ENCODE data around the gene BAIAP3.
A peak's percentile ranks its signal among the peaks of the same experiment; 100 is the strongest.
"Not testable (repeated sequence)": the region's sequence is repeated elsewhere in the genome, so short reads cannot be mapped to it uniquely, and the experiment has no call there.

BAIAP3 gene

DNA sequence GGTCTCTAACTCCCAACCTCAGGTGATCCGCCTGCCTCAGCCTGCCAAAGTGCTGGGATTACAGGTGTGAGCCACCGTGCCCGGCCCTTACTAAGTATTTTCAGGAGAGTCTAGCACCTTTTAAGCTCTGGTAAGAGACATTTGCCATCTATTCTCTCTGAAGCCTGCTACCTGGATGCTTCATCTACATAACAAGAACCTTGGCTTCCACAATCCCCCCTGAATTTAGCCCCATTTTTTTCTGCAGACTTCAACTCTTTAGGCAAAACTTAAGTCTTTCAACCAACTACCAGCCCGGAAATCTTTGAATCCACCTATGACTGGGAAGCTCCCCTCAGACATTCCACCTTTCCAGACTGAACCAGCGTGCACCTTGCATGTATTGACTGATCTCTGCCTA is 38.0 kb upstream of the BAIAP3 start:
- no peak overlapping the region for H3K4me3 ChIP-seq (ENCODE audit: insufficient read length, low read depth)
- H3K4me1 ChIP-seq (ENCODE audit: insufficient read depth, insufficient read length) = peaks cover 10% of the 10 kb centered on the region
- DNase-seq (ENCODE audit: low read depth, low spot score) = peak; percentile 16
- no peaks in the 10 kb centered on the region for H3K36me3 ChIP-seq (ENCODE audit: insufficient read depth, insufficient read length, low read length)
- H3K27me3 ChIP-seq (ENCODE audit: insufficient read depth, insufficient read length) = peaks cover 20% of the 10 kb centered on the region
- TF ChIP-seq YY1 (IDR thresholded peaks at IDR 0.05; ENCODE audit: insufficient read depth, insufficient read length) (no peak), ZNF274 (IDR thresholded peaks at IDR 0.05; ENCODE audit: low read depth, low read length) (no peak), SUZ12 (IDR thresholded peaks at IDR 0.05; ENCODE audit: extremely low read depth, insufficient read depth, insufficient read length) (no peak)
- H3K9me3 ChIP-seq (ENCODE audit: insufficient read depth, low read length) = no peaks in the 10 kb centered on the region
- no peak overlapping the region for H3K9ac ChIP-seq (ENCODE audit: insufficient read length, low read depth)

DNA sequence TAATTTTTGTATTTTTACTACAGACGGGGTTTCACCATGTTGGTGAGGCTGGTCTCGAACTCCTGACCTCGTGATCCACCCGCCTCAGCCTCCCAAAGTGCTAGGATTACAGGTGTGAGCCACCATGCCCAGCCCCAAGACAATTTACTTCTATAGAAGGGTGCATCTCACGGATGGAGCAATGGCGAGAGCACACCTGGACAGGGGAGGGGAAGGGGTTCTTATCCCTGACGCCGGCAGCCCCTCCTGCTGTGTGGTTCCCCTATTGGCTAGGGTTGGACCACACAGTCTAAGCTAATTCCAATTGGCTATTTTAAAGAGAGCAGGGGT is 36.8 kb upstream of the BAIAP3 start:
- not testable (repeated sequence) for H3K9ac ChIP-seq (ENCODE audit: insufficient read length, low read depth); DNase-seq (ENCODE audit: low read depth, low spot score); H3K36me3 ChIP-seq (ENCODE audit: insufficient read depth, insufficient read length, low read length); H3K9me3 ChIP-seq (ENCODE audit: insufficient read depth, low read length); H3K4me3 ChIP-seq (ENCODE audit: insufficient read length, low read depth)
- Histone ChIP-seq H3K4me1 (ENCODE audit: insufficient read depth, insufficient read length) (peaks cover 22% of the 10 kb centered on the region), H3K27me3 (ENCODE audit: insufficient read depth, insufficient read length) (peaks cover 16% of the 10 kb centered on the region)

DNA sequence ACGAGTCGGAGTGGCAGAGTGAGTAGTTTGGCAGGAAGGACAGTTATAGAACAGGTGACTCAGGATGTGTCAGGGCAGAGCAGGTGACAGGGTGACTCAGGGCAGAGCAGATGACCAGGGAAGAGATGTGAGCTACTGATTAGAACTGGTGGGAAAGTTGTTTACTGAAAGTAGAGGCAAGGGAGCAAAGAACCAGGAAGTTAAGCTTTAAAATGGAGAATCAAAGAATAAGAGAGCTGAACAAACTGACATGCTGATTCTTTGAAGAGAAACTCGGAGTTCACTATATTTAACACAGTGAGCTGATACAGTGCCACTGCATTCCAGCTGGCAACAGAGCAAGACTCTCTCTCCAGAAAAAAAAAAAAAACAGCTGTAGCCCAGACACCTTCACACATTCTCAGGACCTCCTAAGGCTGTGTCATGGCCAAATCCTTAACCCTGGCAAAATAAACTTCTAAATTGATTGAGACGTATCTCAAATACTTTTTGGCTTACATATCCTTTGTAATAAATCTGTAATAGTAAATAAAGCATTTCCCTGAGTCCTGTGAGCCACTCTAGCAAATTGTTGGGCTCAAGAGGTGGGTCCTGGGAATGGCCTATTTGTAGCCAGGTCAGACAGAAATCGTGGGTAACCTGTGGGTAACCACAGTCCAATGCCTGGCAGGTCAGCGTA is 36.3 kb upstream of the BAIAP3 start:
- Histone ChIP-seq H3K4me1 (ENCODE audit: insufficient read depth, insufficient read length) (peaks cover 23% of the 10 kb centered on the region), H3K9ac (ENCODE audit: insufficient read length, low read depth) (no peak overlapping the region), H3K27me3 (ENCODE audit: insufficient read depth, insufficient read length) (peaks cover 14% of the 10 kb centered on the region), H3K36me3 (ENCODE audit: insufficient read depth, insufficient read length, low read length) (no peaks in the 10 kb centered on the region), H3K4me3 (ENCODE audit: insufficient read length, low read depth) (no peak overlapping the region), H3K9me3 (ENCODE audit: insufficient read depth, low read length) (no peaks in the 10 kb centered on the region)
- no peak for DNase-seq (ENCODE audit: low read depth, low spot score)
- TF ChIP-seq YY1 (IDR thresholded peaks at IDR 0.05; ENCODE audit: insufficient read depth, insufficient read length) (no peak), SUZ12 (IDR thresholded peaks at IDR 0.05; ENCODE audit: extremely low read depth, insufficient read depth, insufficient read length) (no peak), ZNF274 (IDR thresholded peaks at IDR 0.05; ENCODE audit: low read depth, low read length) (no peak)

DNA sequence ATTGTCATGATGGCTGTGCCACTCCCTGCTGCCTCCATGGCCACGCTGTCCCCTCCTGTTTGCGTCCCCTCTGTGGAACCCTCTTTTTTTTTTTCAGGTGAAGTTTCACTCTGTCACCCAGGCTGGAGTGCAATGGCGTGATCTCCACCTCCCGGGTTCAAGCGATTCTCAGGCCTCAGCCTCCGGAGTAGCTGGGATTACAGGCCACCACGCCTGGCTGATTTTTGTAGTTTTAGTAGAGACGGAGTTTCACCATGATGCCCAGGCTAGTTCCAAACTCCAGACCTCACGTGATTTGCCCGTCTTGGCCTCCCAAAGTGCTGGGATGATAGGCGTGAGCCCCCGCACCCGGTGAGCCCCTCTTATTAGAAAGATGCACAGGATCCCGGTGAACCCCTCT is 35.0 kb upstream of the BAIAP3 start:
- Histone ChIP-seq H3K4me3 (ENCODE audit: insufficient read length, low read depth) (no peak overlapping the region), H3K9ac (ENCODE audit: insufficient read length, low read depth) (no peak overlapping the region), H3K4me1 (ENCODE audit: insufficient read depth, insufficient read length) (peaks cover 26% of the 10 kb centered on the region), H3K9me3 (ENCODE audit: insufficient read depth, low read length) (no peaks in the 10 kb centered on the region), H3K27me3 (ENCODE audit: insufficient read depth, insufficient read length) (peaks cover 14% of the 10 kb centered on the region), H3K36me3 (ENCODE audit: insufficient read depth, insufficient read length, low read length) (no peaks in the 10 kb centered on the region)
- TF ChIP-seq ZNF274 (IDR thresholded peaks at IDR 0.05; ENCODE audit: low read depth, low read length) (no peak), SUZ12 (IDR thresholded peaks at IDR 0.05; ENCODE audit: extremely low read depth, insufficient read depth, insufficient read length) (no peak), YY1 (IDR thresholded peaks at IDR 0.05; ENCODE audit: insufficient read depth, insufficient read length) (no peak)
- DNase-seq (ENCODE audit: low read depth, low spot score) = no peak

DNA sequence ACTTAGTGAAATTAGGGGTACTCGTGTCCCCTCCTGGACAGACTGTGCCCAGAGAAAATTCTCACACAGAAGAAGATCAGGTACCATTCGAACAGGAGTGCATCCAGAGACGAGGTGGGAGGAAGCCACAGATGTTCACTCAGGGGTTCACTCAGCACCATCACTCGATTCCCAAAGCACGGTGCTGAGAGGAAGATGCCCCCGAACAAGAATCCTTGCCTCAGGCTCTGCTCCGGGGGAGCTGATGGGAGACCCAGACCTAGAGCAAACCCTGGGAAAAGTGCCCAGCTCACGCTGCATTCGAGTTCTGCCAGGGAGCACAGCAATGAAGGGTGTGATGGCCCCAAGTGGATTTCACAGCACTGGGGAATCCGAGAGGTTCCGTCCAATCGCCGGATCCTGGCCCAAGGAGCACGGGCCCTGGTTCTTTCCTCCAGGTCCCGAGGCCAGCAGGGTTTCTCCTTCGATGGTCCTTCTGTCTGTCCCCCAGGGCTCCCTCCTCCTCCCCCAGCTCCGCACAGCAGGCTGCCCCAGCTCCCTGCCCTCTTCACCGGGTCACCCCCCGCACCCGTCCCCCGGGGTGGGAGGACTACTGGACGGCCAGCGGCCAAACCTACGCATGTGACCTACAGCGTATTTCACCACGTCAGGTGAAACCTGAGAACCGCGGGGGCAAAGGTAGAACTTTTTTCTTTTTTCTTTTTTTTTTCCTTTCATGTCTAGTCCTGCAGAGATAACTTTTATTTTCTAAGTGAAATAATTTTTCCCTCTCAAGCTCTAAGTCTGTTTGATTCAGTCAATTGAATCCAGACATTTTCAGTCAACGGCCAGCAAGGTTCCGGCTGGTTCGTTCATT is 34.2 kb upstream of the BAIAP3 start:
- Histone ChIP-seq H3K4me1 (ENCODE audit: insufficient read depth, insufficient read length) (peaks cover 34% of the 10 kb centered on the region), H3K9ac (ENCODE audit: insufficient read length, low read depth) (peak overlapping the region; percentile 17), H3K9me3 (ENCODE audit: insufficient read depth, low read length) (no peaks in the 10 kb centered on the region), H3K4me3 (ENCODE audit: insufficient read length, low read depth) (no peak overlapping the region), H3K36me3 (ENCODE audit: insufficient read depth, insufficient read length, low read length) (no peaks in the 10 kb centered on the region), H3K27me3 (ENCODE audit: insufficient read depth, insufficient read length) (peaks cover 14% of the 10 kb centered on the region)
- TF ChIP-seq ZNF274 (IDR thresholded peaks at IDR 0.05; ENCODE audit: low read depth, low read length) = no peak
- TF ChIP-seq YY1 (IDR thresholded peaks at IDR 0.05; ENCODE audit: insufficient read depth, insufficient read length) = no peak
- no peak for TF ChIP-seq SUZ12 (IDR thresholded peaks at IDR 0.05; ENCODE audit: extremely low read depth, insufficient read depth, insufficient read length)
- DNase-seq (ENCODE audit: low read depth, low spot score) = no peak

DNA sequence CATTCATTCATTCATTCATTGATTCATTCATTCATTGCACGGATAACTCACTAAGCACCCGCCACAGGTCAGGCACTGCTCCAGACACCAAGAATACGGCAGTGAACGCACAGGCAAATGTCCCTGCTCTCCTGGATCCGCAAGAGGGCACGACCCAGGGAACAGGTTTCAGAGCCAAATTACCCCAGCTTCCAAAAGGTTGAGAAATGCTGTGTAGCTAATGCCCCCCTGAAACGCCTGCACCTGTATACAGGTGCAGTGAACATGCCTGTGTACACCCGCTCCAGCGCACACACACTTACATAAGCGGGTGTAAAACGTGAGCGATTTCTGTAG is 33.6 kb upstream of the BAIAP3 start:
- H3K36me3 ChIP-seq (ENCODE audit: insufficient read depth, insufficient read length, low read length) = no peaks in the 10 kb centered on the region
- H3K27me3 ChIP-seq (ENCODE audit: insufficient read depth, insufficient read length) = peaks cover 14% of the 10 kb centered on the region
- H3K9me3 ChIP-seq (ENCODE audit: insufficient read depth, low read length) = no peaks in the 10 kb centered on the region
- no peak overlapping the region for H3K9ac ChIP-seq (ENCODE audit: insufficient read length, low read depth)
- no peak overlapping the region for H3K4me3 ChIP-seq (ENCODE audit: insufficient read length, low read depth)
- H3K4me1 ChIP-seq (ENCODE audit: insufficient read depth, insufficient read length) = peaks cover 34% of the 10 kb centered on the region
- DNase-seq (ENCODE audit: low read depth, low spot score) = no peak
- TF ChIP-seq SUZ12 (IDR thresholded peaks at IDR 0.05; ENCODE audit: extremely low read depth, insufficient read depth, insufficient read length) = no peak
- no peak for TF ChIP-seq ZNF274 (IDR thresholded peaks at IDR 0.05; ENCODE audit: low read depth, low read length)
- TF ChIP-seq YY1 (IDR thresholded peaks at IDR 0.05; ENCODE audit: insufficient read depth, insufficient read length) = no peak

DNA sequence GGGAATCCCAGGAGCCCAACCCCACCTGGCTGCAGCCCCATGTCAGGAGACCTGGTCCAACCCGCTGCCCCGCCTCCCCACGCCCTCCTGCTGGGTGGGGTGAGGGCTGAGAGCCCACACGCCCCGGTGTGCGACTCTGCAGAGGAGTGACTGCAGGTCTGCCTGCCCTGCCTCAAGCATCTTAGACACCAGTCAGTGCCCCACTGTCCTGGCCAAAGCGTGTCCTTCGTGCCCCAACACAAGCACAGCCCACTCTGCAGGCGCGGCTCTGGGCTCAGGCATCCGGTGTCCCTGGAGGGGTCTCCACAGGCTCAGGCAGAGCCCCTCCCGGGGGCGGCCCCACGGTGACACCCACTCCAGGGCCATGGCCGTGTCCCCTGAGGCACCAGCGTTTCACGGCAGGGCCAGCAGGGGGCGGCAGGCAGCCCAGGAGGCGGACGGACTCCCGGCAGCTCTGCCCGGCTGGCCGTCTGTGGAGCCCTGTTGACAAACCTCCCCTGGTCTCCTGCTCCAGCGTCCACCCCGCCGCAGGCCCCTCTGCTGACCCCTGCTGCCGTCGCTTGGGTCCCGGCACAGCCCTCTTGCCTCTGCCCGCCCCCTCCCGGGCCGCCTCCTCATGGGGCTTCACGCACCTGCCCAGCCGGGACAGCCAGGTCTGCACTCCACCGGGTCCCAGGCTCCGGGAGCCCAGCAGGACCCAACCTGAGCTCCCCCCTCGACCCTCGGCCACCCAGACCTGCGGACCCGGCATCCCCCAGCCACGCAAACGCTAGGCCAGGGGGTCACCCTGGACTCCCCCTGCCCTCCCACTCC is 32.6 kb upstream of the BAIAP3 start:
- TF ChIP-seq YY1 (IDR thresholded peaks at IDR 0.05; ENCODE audit: insufficient read depth, insufficient read length) (no peak), ZNF274 (IDR thresholded peaks at IDR 0.05; ENCODE audit: low read depth, low read length) (no peak), SUZ12 (IDR thresholded peaks at IDR 0.05; ENCODE audit: extremely low read depth, insufficient read depth, insufficient read length) (no peak)
- peaks cover 32% of the 10 kb centered on the region for H3K4me1 ChIP-seq (ENCODE audit: insufficient read depth, insufficient read length)
- H3K4me3 ChIP-seq (ENCODE audit: insufficient read length, low read depth) = no peak overlapping the region
- H3K9ac ChIP-seq (ENCODE audit: insufficient read length, low read depth) = peak overlapping the region; percentile 61
- no peaks in the 10 kb centered on the region for H3K9me3 ChIP-seq (ENCODE audit: insufficient read depth, low read length)
- peaks cover 14% of the 10 kb centered on the region for H3K27me3 ChIP-seq (ENCODE audit: insufficient read depth, insufficient read length)
- H3K36me3 ChIP-seq (ENCODE audit: insufficient read depth, insufficient read length, low read length) = no peaks in the 10 kb centered on the region
- DNase-seq (ENCODE audit: low read depth, low spot score) = peak; percentile 30
